ENCODE measurements around the gene SLC25A30.
"Not testable (repeated sequence)": the region's sequence is repeated elsewhere in the genome, so short reads cannot be mapped to it uniquely, and the experiment has no call there.

SLC25A30 gene

GRCh38 chr13:45350152-45350551, 68.0 kb downstream of the SLC25A30 start:
- TF ChIP-seq CTCF (IDR thresholded peaks at IDR 0.05; ENCODE audit: insufficient read depth, low read length, poor library complexity, severe bottlenecking) (no peak), EZH2phosphoT487 (conservative IDR thresholded peaks at IDR 0.05; ENCODE audit: low read length) (no peak)
- H3K36me3 ChIP-seq (ENCODE audit: low read length), result no peaks in the 10 kb centered on the region

GRCh38 chr13:45349438-45349837, 68.7 kb downstream of the SLC25A30 start:
- H2AFZ ChIP-seq (ENCODE audit: low read depth, low read length, severe bottlenecking), result no peak overlapping the region
- no peaks in the 10 kb centered on the region for H3K79me2 ChIP-seq (ENCODE audit: insufficient read depth, low read length)
- H3K4me2 ChIP-seq (ENCODE audit: low read depth, low read length, poor library complexity, severe bottlenecking), result no peak overlapping the region
- no peaks in the 10 kb centered on the region for H3K9me3 ChIP-seq (ENCODE audit: insufficient read depth, low read length)
- no peak overlapping the region for H3K9ac ChIP-seq (ENCODE audit: low read length)
- no peaks in the 10 kb centered on the region for H3F3A ChIP-seq (ENCODE audit: insufficient read depth)
- TF ChIP-seq EZH2phosphoT487 (conservative IDR thresholded peaks at IDR 0.05; ENCODE audit: low read length) (no peak), CTCF (IDR thresholded peaks at IDR 0.05; ENCODE audit: insufficient read depth, low read length, poor library complexity, severe bottlenecking) (no peak)
- H4K20me1 ChIP-seq (ENCODE audit: low read depth, low read length), result no peaks in the 10 kb centered on the region
- no peak overlapping the region for H3K27ac ChIP-seq (ENCODE audit: low read depth, low read length)
- no peaks in the 10 kb centered on the region for H3K36me3 ChIP-seq (ENCODE audit: low read length)
- no peak overlapping the region for H3K4me3 ChIP-seq (ENCODE audit: insufficient read depth, low read length, poor library complexity, severe bottlenecking)
- no peaks in the 10 kb centered on the region for H3K27me3 ChIP-seq (ENCODE audit: low read length)
- H3K9me2 ChIP-seq (replicated peaks; ENCODE audit: insufficient read depth, low read length), result no peaks in the 10 kb centered on the region

More at GRCh38 chr13:45350152-45350551, 68.0 kb downstream of the SLC25A30 start:
- Histone ChIP-seq H3K27me3 (ENCODE audit: low read length) (no peaks in the 10 kb centered on the region), H3F3A (ENCODE audit: insufficient read depth) (no peaks in the 10 kb centered on the region), H3K79me2 (ENCODE audit: insufficient read depth, low read length) (no peaks in the 10 kb centered on the region), H3K9me3 (ENCODE audit: insufficient read depth, low read length) (no peaks in the 10 kb centered on the region), H3K9ac (ENCODE audit: low read length) (no peak overlapping the region), H3K4me3 (ENCODE audit: insufficient read depth, low read length, poor library complexity, severe bottlenecking) (no peak overlapping the region), H3K27ac (ENCODE audit: low read depth, low read length) (no peak overlapping the region), H3K4me2 (ENCODE audit: low read depth, low read length, poor library complexity, severe bottlenecking) (no peak overlapping the region), H4K20me1 (ENCODE audit: low read depth, low read length) (no peaks in the 10 kb centered on the region), H2AFZ (ENCODE audit: low read depth, low read length, severe bottlenecking) (no peak overlapping the region), H3K9me2 (replicated peaks; ENCODE audit: insufficient read depth, low read length) (no peaks in the 10 kb centered on the region)

- Histone ChIP-seq H4K20me1 (ENCODE audit: low read depth, low read length) (peaks cover 12% of the 10 kb centered on the region), H3K36me3 (ENCODE audit: low read length) (peaks cover 13% of the 10 kb centered on the region), H3K79me2 (ENCODE audit: insufficient read depth, low read length) (peaks cover 35% of the 10 kb centered on the region)
- H3K9me2 ChIP-seq (replicated peaks; ENCODE audit: insufficient read depth, low read length); H3F3A ChIP-seq (ENCODE audit: insufficient read depth); H3K27ac ChIP-seq (ENCODE audit: low read depth, low read length); H2AFZ ChIP-seq (ENCODE audit: low read depth, low read length, severe bottlenecking); H3K4me2 ChIP-seq (ENCODE audit: low read depth, low read length, poor library complexity, severe bottlenecking); H3K27me3 ChIP-seq (ENCODE audit: low read length); H3K9ac ChIP-seq (ENCODE audit: low read length); H3K9me3 ChIP-seq (ENCODE audit: insufficient read depth, low read length); H3K4me3 ChIP-seq (ENCODE audit: insufficient read depth, low read length, poor library complexity, severe bottlenecking): not testable (repeated sequence)
Observed at GRCh38 chr13:45344064-45344463, 74.1 kb downstream of the SLC25A30 start.
